ENCODE results near the gene AKAP6.

Gene AKAP6

GRCh38 chr14:32413967-32414640, 85.0 kb downstream of the AKAP6 start:
- DNase-seq = no peak

GRCh38 chr14:32414808-32415255, 85.7 kb downstream of the AKAP6 start:
- DNase-seq = no peak

- no peak for DNase-seq
Observed at GRCh38 chr14:32417956-32418552, 89.0 kb downstream of the AKAP6 start.

- DNase-seq = no peak
Observed at GRCh38 chr14:32419429-32419828, 90.3 kb downstream of the AKAP6 start.

- no peak for DNase-seq
Observed at GRCh38 chr14:32421781-32422180, 92.7 kb downstream of the AKAP6 start.

GRCh38 chr14:32422440-32422839, 93.3 kb downstream of the AKAP6 start:
- DNase-seq = no peak

GRCh38 chr14:32426028-32426427, 96.9 kb downstream of the AKAP6 start:
- DNase-seq = no peak

- no peak for DNase-seq
Observed at GRCh38 chr14:32426586-32427388, 97.7 kb downstream of the AKAP6 start.

GRCh38 chr14:32427726-32428528, 98.8 kb downstream of the AKAP6 start:
- DNase-seq = no peak

- no peak for DNase-seq
Observed at GRCh38 chr14:32428875-32429274, 99.8 kb downstream of the AKAP6 start.

- DNase-seq = no peak
Observed at GRCh38 chr14:32430326-32430725, 101.2 kb downstream of the AKAP6 start.

GRCh38 chr14:32432813-32433538, 103.9 kb downstream of the AKAP6 start:
- DNase-seq = no peak

GRCh38 chr14:32434180-32434579, 105.1 kb downstream of the AKAP6 start:
- no peak for DNase-seq

- DNase-seq = no peak
Observed at GRCh38 chr14:32434880-32435279, 105.8 kb downstream of the AKAP6 start.

GRCh38 chr14:32435411-32435810, 106.3 kb downstream of the AKAP6 start:
- no peak for DNase-seq

GRCh38 chr14:32436993-32437392, 107.9 kb downstream of the AKAP6 start:
- DNase-seq = no peak

- no peak for DNase-seq
Observed at GRCh38 chr14:32438517-32438916, 109.4 kb downstream of the AKAP6 start.

GRCh38 chr14:32443890-32444661, 115.0 kb downstream of the AKAP6 start:
- DNase-seq = no peak

- no peak for DNase-seq
Observed at GRCh38 chr14:32447371-32447770, 118.3 kb downstream of the AKAP6 start.

- DNase-seq = no peak
Observed at GRCh38 chr14:32449648-32450047, 120.5 kb downstream of the AKAP6 start.

- DNase-seq = no peak
Observed at GRCh38 chr14:32450919-32451675, 122.0 kb downstream of the AKAP6 start.

All from DMS79 (cell line).